SK-N-SH (cell line): ENCODE data around the gene SUGP2. TPM values are rescaled to one million over a fixed set of nuclear protein-coding genes. Genes with fewer than 3 reads are reported as not detected.

Source experiments
- CTCF ChIA-PET: fragments of 300-600, 350-600 bp; formaldehyde crosslinking; extraction: SDS; loops from one replicate; lab custom pipeline; 2021; lab: Yijun Ruan, JAX
- POLR2A ChIA-PET: fragments of 350-600 bp; sonication (Branson Sonifier 250); formaldehyde crosslinking; extraction: SDS; loops from one replicate; lab custom pipeline; 2020; ENCODE audit warnings: antibody characterized with exemption, inconsistent platforms; lab: Yijun Ruan, JAX
- DNase-seq: peaks from one replicate; pipeline ENCODE4 v3.0.0; 2012
- H2AFZ ChIP-seq: fragments of 200-600 bp; sonication (generic); 2 replicates; pipeline ENCODE4 v1.8.1; 2016; ENCODE audit warnings: antibody characterized with exemption, mild to moderate bottlenecking, low read depth
- H3F3A ChIP-seq: fragments of 200-600 bp; sonication (generic); replicated peaks from 2 replicates; pipeline ENCODE3; 2016; ENCODE audit warnings: antibody characterized with exemption, mild to moderate bottlenecking; ENCODE audit not compliant: insufficient read depth
- H3K27ac ChIP-seq, 2 experiments: fragments of 200-500 bp in 1 of 2; fragments of 200-600 bp in 1 of 2; sonication (Bioruptor generic) in 1 of 2; sonication (generic), shearing (Covaris generic) in 1 of 2; 2 replicates each; pipeline versions ENCODE4 v1.5.1 to v1.6.1; 2014 to 2016; ENCODE audit warnings: low read depth in 2 of 2, inconsistent platforms in 1 of 2, low read length in 1 of 2, mild to moderate bottlenecking in 1 of 2, mixed read lengths in 1 of 2
- H3K27me3 ChIP-seq: fragments of 200-600 bp; sonication (generic), shearing (Covaris generic); 2 replicates; pipeline ENCODE4 v1.6.1; 2016; ENCODE audit warnings: mixed run types; ENCODE audit not compliant: insufficient read depth
- H3K36me3 ChIP-seq, 2 experiments: fragments of 200-500 bp in 1 of 2; fragments of 200-600 bp in 1 of 2; sonication (Bioruptor generic) in 1 of 2; sonication (generic) in 1 of 2; replicated peaks in 1 of 2; 2 replicates each; pipeline versions ENCODE3 to v1.5.1; 2014 to 2016; ENCODE audit warnings: low read length in 1 of 2, mild to moderate bottlenecking in 1 of 2; ENCODE audit not compliant: insufficient read depth in 2 of 2, control insufficient read depth in 1 of 2
- H3K4me1 ChIP-seq, 2 experiments: fragments of 200-500 bp in 1 of 2; fragments of 200-600 bp in 1 of 2; sonication (Bioruptor generic) in 1 of 2; sonication (generic), shearing (Covaris generic) in 1 of 2; 2 replicates each; pipeline versions ENCODE4 v1.5.1 to v1.6.1; 2014 to 2016; ENCODE audit warnings: low read depth in 1 of 2, low read length in 1 of 2, mixed run types in 1 of 2; ENCODE audit not compliant: insufficient read depth in 2 of 2, control insufficient read depth in 1 of 2
- H3K4me2 ChIP-seq: fragments of 200-600 bp; sonication (generic), shearing (Covaris generic); 2 replicates; pipeline ENCODE4 v1.6.1; 2017; ENCODE audit warnings: mixed run types
- H3K4me3 ChIP-seq, 2 experiments: fragments of 200-500 bp in 1 of 2; fragments of 200-600 bp in 1 of 2; sonication (Bioruptor generic) in 1 of 2; sonication (generic), shearing (Covaris generic) in 1 of 2; 2 replicates each; pipeline versions ENCODE4 v1.5.1 to v1.8.1; 2014 to 2016; ENCODE audit warnings: low read depth in 2 of 2, inconsistent platforms in 1 of 2, low read length in 1 of 2, mild to moderate bottlenecking in 1 of 2, mixed read lengths in 1 of 2, moderate library complexity in 1 of 2
- H3K79me2 ChIP-seq: fragments of 200-600 bp; sonication (generic); 2 replicates; pipeline ENCODE4 v1.8.1; 2017; ENCODE audit warnings: mild to moderate bottlenecking; ENCODE audit not compliant: insufficient read depth
- H3K9ac ChIP-seq: fragments of 200-600 bp; sonication (generic); 2 replicates; pipeline ENCODE4 v1.6.1; 2017; ENCODE audit warnings: mixed run types
- H3K9me2 ChIP-seq: fragments of 200-600 bp; sonication (generic); 2 replicates; pipeline ENCODE4 v1.6.1; 2017; ENCODE audit warnings: mixed run types
- H3K9me3 ChIP-seq: fragments of 200-600 bp; sonication (generic); 2 replicates; pipeline ENCODE4 v1.6.1; 2017; ENCODE audit warnings: mixed run types, mild to moderate bottlenecking, moderate library complexity
- H4K20me1 ChIP-seq: fragments of 200-600 bp; sonication (generic); 2 replicates; pipeline ENCODE4 v1.6.1; 2017; ENCODE audit warnings: mild to moderate bottlenecking, mixed run types; ENCODE audit not compliant: insufficient read depth
- CHD2 ChIP-seq: fragments of 150-350 bp; IDR thresholded peaks from 2 replicates; pipeline ENCODE4 v1.6.1; 2018; ENCODE audit warnings: low read length; ENCODE audit not compliant: partially characterized antibody
- EZH2phosphoT487 ChIP-seq: fragments of 200-600 bp; sonication (generic); IDR thresholded peaks from 2 replicates; pipeline ENCODE4 v1.6.1; 2017; ENCODE audit warnings: low read depth, mixed run types, mild to moderate bottlenecking, antibody characterized with exemption, moderate library complexity, borderline replicate concordance
- JUND ChIP-seq: IDR thresholded peaks from 2 replicates; pipeline ENCODE4 v1.4.0; 2012
- MEF2A ChIP-seq: IDR thresholded peaks from 2 replicates; pipeline ENCODE4 v1.4.0; 2012; ENCODE audit warnings: low read depth, borderline replicate concordance
- NFIC ChIP-seq: IDR thresholded peaks from 2 replicates; pipeline ENCODE4 v1.4.0; 2012; ENCODE audit warnings: borderline replicate concordance
- NRF1 ChIP-seq: IDR thresholded peaks from 2 replicates; pipeline ENCODE4 v1.6.1; 2012; ENCODE audit warnings: low read depth, mild to moderate bottlenecking, low read length
- POLR2AphosphoS5 ChIP-seq: IDR thresholded peaks from 2 replicates; pipeline ENCODE4 v1.6.1; 2012; ENCODE audit warnings: low read depth, low read length
- RCOR1 ChIP-seq: fragments of 150-350 bp; IDR thresholded peaks from 2 replicates; pipeline ENCODE4 v1.6.1; 2017; ENCODE audit warnings: antibody characterized with exemption, low read length
- RFX5 ChIP-seq: IDR thresholded peaks from 2 replicates; pipeline ENCODE4 v1.6.1; 2012; ENCODE audit warnings: mild to moderate bottlenecking, improper control_type of control experiment, low read length
- TAF1 ChIP-seq: IDR thresholded peaks from 2 replicates; pipeline ENCODE4 v1.6.1; 2012; ENCODE audit warnings: low read depth, mild to moderate bottlenecking, low read length, moderate library complexity, borderline replicate concordance
- TCF12 ChIP-seq: IDR thresholded peaks from 2 replicates; pipeline ENCODE4 v1.4.0; 2012
- TEAD4 ChIP-seq: IDR thresholded peaks from 2 replicates; pipeline ENCODE4 v1.4.0; 2012; ENCODE audit warnings: mild to moderate bottlenecking, borderline replicate concordance; ENCODE audit not compliant: insufficient read depth
- YY1 ChIP-seq: IDR thresholded peaks from 2 replicates; pipeline ENCODE4 v1.4.0; 2012; ENCODE audit warnings: low read depth, mild to moderate bottlenecking
- WGBS: methylation state at CpG from one replicate; pipeline ENCODE4 v1.1.6; 2017; ENCODE audit warnings: low lambda C conversion rate; 5-methylcytosine and 5-hydroxymethylcytosine counted together
- polyA plus RNA-seq, 3 experiments: library from polyadenylated mRNA; depleted of rRNA; stranded (reverse); fragments of >200 nt; gene quantifications; 2 replicates each; pipeline ENCODE4 v1.2.3, GENCODE V29; 2012
- TF ChIP-seq, protein P1 (sequence below): IDR thresholded peaks from 2 replicates; pipeline ENCODE4 v1.4.0; 2012; ENCODE audit warnings: low read depth, borderline replicate concordance
- TF ChIP-seq, protein P2 (sequence below): IDR thresholded peaks from 2 replicates; pipeline ENCODE4 v1.4.0; 2012; ENCODE audit warnings: low read depth
- TF ChIP-seq, protein P3 (sequence below): fragments of 200-600 bp; sonication (generic); IDR thresholded peaks from 2 replicates; pipeline ENCODE4 v1.6.1; 2017; ENCODE audit warnings: antibody characterized with exemption, mild to moderate bottlenecking, moderate library complexity

Gene SUGP2
- polyA plus RNA-seq, 1 of the 3 experiments (the other 2 are of a cell fraction) = 56.3 TPM

DNA sequence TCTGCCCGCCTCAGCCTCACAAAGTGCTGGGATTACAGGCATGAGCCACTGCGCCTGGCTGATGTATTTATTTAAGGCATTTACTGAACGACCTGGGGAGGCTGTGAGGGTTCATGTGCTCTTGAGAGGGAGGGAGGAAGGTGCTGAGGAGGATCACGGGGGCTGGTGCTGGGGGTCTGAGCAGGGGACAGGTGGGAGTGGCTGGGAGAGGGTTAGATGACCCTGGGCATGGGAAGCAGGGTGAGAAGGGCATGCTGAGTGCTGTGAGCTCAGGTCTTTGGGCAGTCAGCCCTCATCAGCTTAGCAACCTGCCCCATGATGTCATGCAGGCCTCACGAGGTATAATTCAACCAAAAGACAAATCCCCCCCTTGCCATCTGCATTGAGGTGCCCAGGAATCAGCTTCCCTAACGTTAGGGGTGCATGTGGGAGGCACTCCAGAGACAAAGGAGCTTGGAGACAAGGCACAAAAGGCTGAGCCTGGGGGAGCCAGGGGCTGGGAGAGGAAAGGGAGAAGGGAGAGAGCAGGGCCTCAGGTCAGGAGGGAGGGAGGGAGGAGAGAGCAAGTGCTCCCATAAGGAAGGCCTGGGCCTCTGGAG is 36.4 kb downstream of the SUGP2 start (continued):
- TF ChIP-seq, protein P1, sequence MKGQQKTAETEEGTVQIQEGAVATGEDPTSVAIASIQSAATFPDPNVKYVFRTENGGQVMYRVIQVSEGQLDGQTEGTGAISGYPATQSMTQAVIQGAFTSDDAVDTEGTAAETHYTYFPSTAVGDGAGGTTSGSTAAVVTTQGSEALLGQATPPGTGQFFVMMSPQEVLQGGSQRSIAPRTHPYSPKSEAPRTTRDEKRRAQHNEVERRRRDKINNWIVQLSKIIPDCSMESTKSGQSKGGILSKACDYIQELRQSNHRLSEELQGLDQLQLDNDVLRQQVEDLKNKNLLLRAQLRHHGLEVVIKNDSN = no peak
- TF ChIP-seq RCOR1 (no peak), YY1 (no peak)

DNA sequence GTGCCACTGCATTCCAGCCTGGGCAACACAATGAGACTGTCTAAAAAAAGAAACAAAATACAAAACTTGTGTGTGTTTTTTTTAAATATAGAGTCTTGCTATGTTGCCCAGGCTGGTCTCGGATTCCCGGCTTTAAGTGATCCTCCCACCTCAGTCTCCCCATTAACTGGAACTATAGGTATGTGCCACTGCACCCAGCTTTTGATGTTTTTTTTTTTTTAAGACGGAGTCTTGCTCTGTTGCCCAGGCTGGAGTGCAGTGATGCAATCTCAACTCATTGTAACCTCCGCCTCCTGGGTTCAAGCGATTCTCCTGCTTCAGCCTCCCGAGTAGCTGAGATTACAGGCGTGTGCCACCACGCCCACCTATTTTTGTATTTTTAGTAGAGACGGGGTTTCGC is 37.0 kb downstream of the SUGP2 start:
- no peak overlapping the region for H3K27ac ChIP-seq
- CTCF ChIA-PET = interaction anchor here (0.9 to 2.1 kb wide), 5 partner anchors 9 to 179 kb away, joined by 3 to 19 read pairs (median 5); no protein-coding TSS in a partner anchor

More for the DNA sequence above, 37.0 kb downstream of the SUGP2 start:
- peaks cover 31 to 41% of the 10 kb centered on the region in 2 experiments for H3K36me3 ChIP-seq
- H3K4me2 ChIP-seq = no peak overlapping the region
- no peaks in the 10 kb centered on the region for H3K9me2 ChIP-seq
- H4K20me1 ChIP-seq = no peaks in the 10 kb centered on the region; the same call in 1 of the 2 replicates
- H3K79me2 ChIP-seq = no peaks in the 10 kb centered on the region
- no peaks in the 10 kb centered on the region for H3K27me3 ChIP-seq
- no peaks in the 10 kb centered on the region for H3K9me3 ChIP-seq
- H2AFZ ChIP-seq = no peak overlapping the region
- H3K4me3 ChIP-seq = no peak overlapping the region
- DNase-seq = no peak
- no peak overlapping the region for H3K9ac ChIP-seq
- POLR2A ChIA-PET = no interaction called here
- 95% methylated on average over 10 of the region's 10 CpGs for WGBS
- H3K4me1 ChIP-seq = peaks cover 0 to 11% of the 10 kb centered on the region in 2 experiments; a peak in 1 of 4 replicates
- peaks cover 7% of the 10 kb centered on the region for H3F3A ChIP-seq
- TF ChIP-seq JUND (no peak), MEF2A (no peak), YY1 (no peak), TEAD4 (no peak), TAF1 (no peak), NRF1 (no peak), RFX5 (no peak), CHD2 (no peak), EZH2phosphoT487 (no peak), TCF12 (no peak), POLR2AphosphoS5 (no peak), NFIC (no peak)
- TF ChIP-seq, protein P2, sequence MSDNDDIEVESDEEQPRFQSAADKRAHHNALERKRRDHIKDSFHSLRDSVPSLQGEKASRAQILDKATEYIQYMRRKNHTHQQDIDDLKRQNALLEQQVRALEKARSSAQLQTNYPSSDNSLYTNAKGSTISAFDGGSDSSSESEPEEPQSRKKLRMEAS = no peak
- TF ChIP-seq, protein P3, sequence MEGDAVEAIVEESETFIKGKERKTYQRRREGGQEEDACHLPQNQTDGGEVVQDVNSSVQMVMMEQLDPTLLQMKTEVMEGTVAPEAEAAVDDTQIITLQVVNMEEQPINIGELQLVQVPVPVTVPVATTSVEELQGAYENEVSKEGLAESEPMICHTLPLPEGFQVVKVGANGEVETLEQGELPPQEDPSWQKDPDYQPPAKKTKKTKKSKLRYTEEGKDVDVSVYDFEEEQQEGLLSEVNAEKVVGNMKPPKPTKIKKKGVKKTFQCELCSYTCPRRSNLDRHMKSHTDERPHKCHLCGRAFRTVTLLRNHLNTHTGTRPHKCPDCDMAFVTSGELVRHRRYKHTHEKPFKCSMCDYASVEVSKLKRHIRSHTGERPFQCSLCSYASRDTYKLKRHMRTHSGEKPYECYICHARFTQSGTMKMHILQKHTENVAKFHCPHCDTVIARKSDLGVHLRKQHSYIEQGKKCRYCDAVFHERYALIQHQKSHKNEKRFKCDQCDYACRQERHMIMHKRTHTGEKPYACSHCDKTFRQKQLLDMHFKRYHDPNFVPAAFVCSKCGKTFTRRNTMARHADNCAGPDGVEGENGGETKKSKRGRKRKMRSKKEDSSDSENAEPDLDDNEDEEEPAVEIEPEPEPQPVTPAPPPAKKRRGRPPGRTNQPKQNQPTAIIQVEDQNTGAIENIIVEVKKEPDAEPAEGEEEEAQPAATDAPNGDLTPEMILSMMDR = no peak
